ENCODE measurements around the gene TMEM135. TPM values are rescaled to one million over a fixed set of nuclear protein-coding genes. Genes with fewer than 3 reads are reported as not detected.

The TMEM135 gene
- total and polyA plus RNA-seq, 2 donors from 2014 or later, result 12.0 to 24.6 TPM

DNA sequence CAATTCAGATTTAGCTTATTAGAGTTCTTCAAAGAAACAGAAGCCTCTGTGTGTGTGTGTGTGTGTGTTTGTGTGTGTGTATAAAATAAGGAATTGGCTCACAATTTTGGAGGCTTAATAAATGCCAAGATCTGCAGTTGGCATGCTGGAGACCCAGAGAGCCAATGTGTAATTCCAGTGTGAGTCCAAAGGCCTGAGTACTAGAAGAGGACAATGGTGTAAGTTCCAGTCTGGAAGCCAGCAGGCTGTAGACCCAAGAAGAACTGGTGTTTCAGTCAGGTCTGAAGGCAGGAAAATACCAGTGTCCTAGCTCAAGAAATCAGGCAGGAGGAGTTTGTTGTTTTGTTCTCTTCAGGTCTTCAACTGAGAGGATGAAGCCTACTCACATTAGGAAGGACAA, 20.0 kb downstream of the TMEM135 start:
- intact Hi-C loops (cut with DNase I), result no loop called here
- FAIRE-seq, result no peak

DNA sequence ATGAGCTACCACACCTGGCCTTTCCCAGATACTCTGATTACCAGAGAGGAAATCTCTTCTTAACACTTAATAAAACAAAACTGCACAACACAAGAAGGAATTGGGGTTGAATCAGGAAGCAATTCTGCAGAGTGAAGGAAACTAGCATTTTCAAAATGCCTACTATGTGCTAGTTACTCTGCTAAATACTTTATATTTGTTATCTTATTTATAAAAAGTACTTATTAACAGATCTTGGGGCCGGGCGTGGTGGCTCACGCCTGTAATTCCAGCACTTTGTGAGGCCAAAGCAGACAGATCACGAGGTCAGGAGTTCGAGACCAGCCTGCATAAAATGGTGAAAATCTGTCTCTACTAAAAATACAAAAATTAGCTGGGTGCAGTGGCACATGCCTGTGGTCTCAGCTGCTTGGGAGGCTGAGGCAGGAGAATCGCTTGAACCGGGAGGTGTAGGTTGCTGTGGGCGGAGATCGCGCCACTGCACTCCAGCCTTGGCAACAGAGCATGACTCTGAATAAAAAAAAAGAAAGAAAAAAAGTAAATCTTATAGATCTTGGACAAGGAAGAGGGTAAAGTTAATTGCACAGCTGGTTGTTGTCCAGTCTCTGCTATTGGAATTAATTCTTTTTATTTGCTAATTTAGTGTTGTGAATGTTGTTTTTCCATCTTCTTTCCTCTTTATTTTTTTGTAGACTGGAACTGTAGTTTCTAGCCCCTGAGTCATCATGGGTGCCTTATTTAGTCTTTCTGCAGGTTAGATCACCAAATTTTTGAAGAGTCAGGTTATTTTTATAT, 22.1 kb downstream of the TMEM135 start:
- no peak for FAIRE-seq
- no peak overlapping the region for H3K27ac ChIP-seq (ENCODE audit: low read depth in 2 of 2, low read length in 2 of 2)
- intact Hi-C loops (cut with DNase I), result no loop called here
- no peaks in the 10 kb centered on the region for H3K27me3 ChIP-seq (ENCODE audit: control insufficient read depth, insufficient read depth, low read length)
- no peaks in the 10 kb centered on the region for H3K9me3 ChIP-seq (ENCODE audit: control insufficient read depth in 2 of 3, insufficient read depth in 1 of 3, low read length in 3 of 3)
- no peak overlapping the region for H3K4me3 ChIP-seq (ENCODE audit: low read length in 3 of 3)
- no peak for DNase-seq
- H3K4me1 ChIP-seq (ENCODE audit: control insufficient read depth in 2 of 3, insufficient read depth in 2 of 3, low read depth in 1 of 3, low read length in 3 of 3), result no peaks in the 10 kb centered on the region
- no peak overlapping the region for H3K9ac ChIP-seq (ENCODE audit: low read length in 3 of 3)
- TF ChIP-seq, protein P1, sequence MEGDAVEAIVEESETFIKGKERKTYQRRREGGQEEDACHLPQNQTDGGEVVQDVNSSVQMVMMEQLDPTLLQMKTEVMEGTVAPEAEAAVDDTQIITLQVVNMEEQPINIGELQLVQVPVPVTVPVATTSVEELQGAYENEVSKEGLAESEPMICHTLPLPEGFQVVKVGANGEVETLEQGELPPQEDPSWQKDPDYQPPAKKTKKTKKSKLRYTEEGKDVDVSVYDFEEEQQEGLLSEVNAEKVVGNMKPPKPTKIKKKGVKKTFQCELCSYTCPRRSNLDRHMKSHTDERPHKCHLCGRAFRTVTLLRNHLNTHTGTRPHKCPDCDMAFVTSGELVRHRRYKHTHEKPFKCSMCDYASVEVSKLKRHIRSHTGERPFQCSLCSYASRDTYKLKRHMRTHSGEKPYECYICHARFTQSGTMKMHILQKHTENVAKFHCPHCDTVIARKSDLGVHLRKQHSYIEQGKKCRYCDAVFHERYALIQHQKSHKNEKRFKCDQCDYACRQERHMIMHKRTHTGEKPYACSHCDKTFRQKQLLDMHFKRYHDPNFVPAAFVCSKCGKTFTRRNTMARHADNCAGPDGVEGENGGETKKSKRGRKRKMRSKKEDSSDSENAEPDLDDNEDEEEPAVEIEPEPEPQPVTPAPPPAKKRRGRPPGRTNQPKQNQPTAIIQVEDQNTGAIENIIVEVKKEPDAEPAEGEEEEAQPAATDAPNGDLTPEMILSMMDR (IDR thresholded peaks at IDR 0.05; ENCODE audit: borderline replicate concordance, extremely low read depth, insufficient read depth), result no peak
- no peaks in the 10 kb centered on the region for H3K36me3 ChIP-seq (ENCODE audit: control insufficient read depth in 2 of 3, insufficient read depth in 3 of 3, low read length in 3 of 3)

More for the DNA sequence above, 20.0 kb downstream of the TMEM135 start:
- Histone ChIP-seq H3K9ac (ENCODE audit: low read length in 3 of 3) (no peak overlapping the region), H3K4me3 (ENCODE audit: low read length in 3 of 3) (no peak overlapping the region), H3K9me3 (ENCODE audit: control insufficient read depth in 2 of 3, insufficient read depth in 1 of 3, low read length in 3 of 3) (no peaks in the 10 kb centered on the region), H3K27ac (ENCODE audit: low read depth in 2 of 2, low read length in 2 of 2) (no peak overlapping the region), H3K27me3 (ENCODE audit: control insufficient read depth, insufficient read depth, low read length) (no peaks in the 10 kb centered on the region), H3K4me1 (ENCODE audit: control insufficient read depth in 2 of 3, insufficient read depth in 2 of 3, low read depth in 1 of 3, low read length in 3 of 3) (no peaks in the 10 kb centered on the region), H3K36me3 (ENCODE audit: control insufficient read depth in 2 of 3, insufficient read depth in 3 of 3, low read length in 3 of 3) (no peaks in the 10 kb centered on the region)
- TF ChIP-seq, protein P1 (IDR thresholded peaks at IDR 0.05; ENCODE audit: borderline replicate concordance, extremely low read depth, insufficient read depth), result no peak
- no peak for DNase-seq

DNA sequence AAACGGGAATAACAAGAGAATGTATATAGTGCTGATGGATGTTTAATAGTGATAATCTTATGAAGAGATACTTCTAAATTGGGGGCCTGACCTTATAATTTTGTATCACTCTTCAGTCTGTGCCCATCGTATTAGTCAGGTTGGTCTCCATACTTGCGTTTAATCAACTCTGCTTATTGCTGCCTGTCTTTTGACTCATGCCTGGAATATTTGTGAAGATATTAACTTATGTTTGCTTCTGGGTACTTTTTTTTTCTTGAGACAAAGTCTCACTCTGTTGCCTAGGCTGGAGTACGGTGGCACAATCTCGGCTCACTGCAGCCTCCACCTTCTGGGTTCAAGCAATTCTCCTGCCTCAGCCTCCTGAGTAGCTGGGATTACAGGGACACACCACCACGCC, 24.0 kb downstream of the TMEM135 start:
- Histone ChIP-seq H3K9ac (ENCODE audit: low read length in 3 of 3) (no peak overlapping the region), H3K4me3 (ENCODE audit: low read length in 3 of 3) (no peak overlapping the region), H3K27ac (ENCODE audit: low read depth in 2 of 2, low read length in 2 of 2) (no peak overlapping the region), H3K27me3 (ENCODE audit: control insufficient read depth, insufficient read depth, low read length) (no peaks in the 10 kb centered on the region), H3K9me3 (ENCODE audit: control insufficient read depth in 2 of 3, insufficient read depth in 1 of 3, low read length in 3 of 3) (no peaks in the 10 kb centered on the region), H3K36me3 (ENCODE audit: control insufficient read depth in 2 of 3, insufficient read depth in 3 of 3, low read length in 3 of 3) (no peaks in the 10 kb centered on the region), H3K4me1 (ENCODE audit: control insufficient read depth in 2 of 3, insufficient read depth in 2 of 3, low read depth in 1 of 3, low read length in 3 of 3) (no peaks in the 10 kb centered on the region)
- TF ChIP-seq, protein P1 (IDR thresholded peaks at IDR 0.05; ENCODE audit: borderline replicate concordance, extremely low read depth, insufficient read depth), result no peak
- DNase-seq, result no peak
- intact Hi-C loops (cut with DNase I), result no loop called here
- FAIRE-seq, result no peak

Measured in kidney (tissue), 14 donors.